HepG2 (cell line): ENCODE results near the gene CTBP1. TPM values are rescaled to one million over a fixed set of nuclear protein-coding genes. Genes with fewer than 3 reads are reported as not detected.

ENCODE experiments used
- ATAC-seq: fragments of 200-7000 bp; cut with Tn5 transposase; 3 replicates; pipeline ENCODE4 v1.9.1; 2020; ENCODE audit warnings: mild to moderate bottlenecking, moderate library complexity
- BruUV-seq: library from RNA; stranded (reverse); fragments of 400-500 nt; replicated peaks from 2 replicates; lab custom pipeline; 2021; lab: Mats Ljungman, UMichigan
- CTCF ChIA-PET: fragments of 300-600 bp; formaldehyde crosslinking; extraction: SDS; loops from one replicate; lab custom pipeline; 2021; ENCODE audit warnings: low total read pairs, inconsistent platforms, low intra/inter-chr PET ratio; lab: Yijun Ruan, JAX
- POLR2A ChIA-PET: fragments of 350-600 bp; sonication (Branson Sonifier 250); formaldehyde crosslinking; loops from one replicate; lab custom pipeline; 2020; ENCODE audit warnings: antibody characterized with exemption, inconsistent platforms; lab: Yijun Ruan, JAX
- DNase-seq: peaks from one replicate; pipeline ENCODE4 v3.0.0-alpha.2; 2015; ENCODE audit warnings: low spot score
- FAIRE-seq: peaks from 3 replicates; lab custom pipeline; 2011; peaks lifted over from hg19 to GRCh38; lab: Jason Lieb, UNC
- H2AFZ ChIP-seq: one replicate; pipeline ENCODE4 v1.6.1; 2011; ENCODE audit warnings: low read length, inconsistent platforms
- H3K27ac ChIP-seq: fragments of 300-600 bp; 3 replicates; pipeline ENCODE4 v1.8.0; 2011; ENCODE audit warnings: mixed run types, mild to moderate bottlenecking, mixed read lengths, low read length, inconsistent platforms; ENCODE audit not compliant: insufficient read depth; ENCODE audit errors: extremely low read length
- H3K27me3 ChIP-seq, 2 experiments: fragments of 200-600 bp in 1 of 2; 2 replicates in 1 of 2; 3 replicates in 1 of 2; pipeline versions ENCODE4 v1.6.0 to v1.8.0; 2011; ENCODE audit warnings: low read length in 2 of 2, mild to moderate bottlenecking in 2 of 2, moderate library complexity in 2 of 2, inconsistent platforms in 1 of 2; ENCODE audit not compliant: insufficient read depth in 2 of 2, control insufficient read depth in 1 of 2
- H3K36me3 ChIP-seq, 2 experiments: fragments of 200-600 bp in 1 of 2; replicated peaks in 1 of 2; 2 replicates in 1 of 2; 3 replicates in 1 of 2; pipeline versions ENCODE4 v1.5.1 to v1.8.0; 2011; ENCODE audit warnings: low read length in 2 of 2, inconsistent platforms in 1 of 2; ENCODE audit not compliant: insufficient read depth in 2 of 2, control insufficient read depth in 1 of 2
- H3K4me1 ChIP-seq: 2 replicates; pipeline ENCODE4 v1.5.1; 2012; ENCODE audit warnings: low read length, inconsistent platforms; ENCODE audit not compliant: insufficient read depth
- H3K4me2 ChIP-seq: 2 replicates; pipeline ENCODE4 v1.6.0; 2011; ENCODE audit warnings: low read depth, low read length, inconsistent platforms
- H3K4me3 ChIP-seq, 3 experiments: fragments of 200-600 bp in 1 of 3; sonication (generic), shearing (Covaris generic) in 1 of 3; replicated peaks in 1 of 3; 2 replicates each; pipeline ENCODE4 v1.5.1; 2011 to 2016; ENCODE audit warnings: low read length in 3 of 3, inconsistent platforms in 2 of 3, low read depth in 2 of 3, mild to moderate bottlenecking in 2 of 3, control low read depth in 1 of 3, mixed read lengths in 1 of 3; ENCODE audit not compliant: insufficient read depth in 1 of 3
- H3K79me2 ChIP-seq: one replicate; pipeline ENCODE4 v1.6.1; 2011; ENCODE audit warnings: low read length, inconsistent platforms; ENCODE audit not compliant: insufficient read depth
- H3K9ac ChIP-seq: 2 replicates; pipeline ENCODE4 v1.6.0; 2011; ENCODE audit warnings: mild to moderate bottlenecking, low read depth, low read length, inconsistent platforms; ENCODE audit not compliant: insufficient read depth
- H3K9me3 ChIP-seq: 2 replicates; pipeline ENCODE4 v1.5.1; 2012; ENCODE audit warnings: mild to moderate bottlenecking, low read length
- H4K20me1 ChIP-seq: 2 replicates; pipeline ENCODE4 v1.6.0; 2011; ENCODE audit warnings: inconsistent platforms, mild to moderate bottlenecking, low read length, moderate library complexity; ENCODE audit not compliant: insufficient read depth
- AGO2 ChIP-seq: fragments of 200-400 bp; formaldehyde crosslinking; optimal IDR thresholded peaks from 2 replicates; pipeline ENCODE3; 2017; ENCODE audit warnings: mild to moderate bottlenecking, low read depth, low read length, moderate library complexity
- AKAP8 ChIP-seq: sonication (generic); formaldehyde crosslinking; IDR thresholded peaks from 2 replicates; pipeline ENCODE4 v1.5.1; 2020; ENCODE audit warnings: mild to moderate bottlenecking, missing genetic modification reagents
- CCAR2 ChIP-seq: fragments of 200-400 bp; formaldehyde crosslinking; optimal IDR thresholded peaks from 2 replicates; pipeline ENCODE3; 2018; ENCODE audit warnings: low read depth, mild to moderate bottlenecking, low read length, moderate library complexity
- ELF1 ChIP-seq: sonication (generic); formaldehyde crosslinking; IDR thresholded peaks from 2 replicates; pipeline ENCODE4 v1.4.0; 2020; ENCODE audit warnings: missing genetic modification reagents
- ELK4 ChIP-seq: sonication (generic); formaldehyde crosslinking; IDR thresholded peaks from 2 replicates; pipeline ENCODE4 v1.9.0; 2021; ENCODE audit warnings: missing genetic modification reagents, borderline replicate concordance
- MIER2 ChIP-seq: IDR thresholded peaks from 2 replicates; pipeline ENCODE4 v1.6.1; 2016; ENCODE audit warnings: missing biosample characterization, missing genetic modification reagents
- NCOR1 ChIP-seq: fragments of 200-600 bp; sonication (generic); IDR thresholded peaks from 2 replicates; pipeline ENCODE4 v1.7.0; 2017; ENCODE audit warnings: antibody characterized with exemption, low read length, borderline replicate concordance
- PLSCR1 ChIP-seq: sonication (generic); formaldehyde crosslinking; IDR thresholded peaks from 2 replicates; pipeline ENCODE4 v1.5.0; 2020; ENCODE audit warnings: missing genetic modification reagents, mild to moderate bottlenecking, borderline replicate concordance
- POLR2G ChIP-seq: fragments of 200-400 bp; formaldehyde crosslinking; IDR thresholded peaks from 2 replicates; pipeline ENCODE4 v1.6.1; 2018; ENCODE audit warnings: mild to moderate bottlenecking, low read depth, low read length, moderate library complexity
- RBM22 ChIP-seq: fragments of 200-400 bp; formaldehyde crosslinking; optimal IDR thresholded peaks from 2 replicates; pipeline ENCODE3; 2017; ENCODE audit warnings: mild to moderate bottlenecking, low read length, moderate library complexity
- RNF219 ChIP-seq: sonication (generic); formaldehyde crosslinking; IDR thresholded peaks from 2 replicates; pipeline ENCODE4 v1.5.0; 2020; ENCODE audit warnings: mild to moderate bottlenecking, missing genetic modification reagents
- SPEN ChIP-seq: sonication (generic); formaldehyde crosslinking; IDR thresholded peaks from 2 replicates; pipeline ENCODE4 v1.5.1; 2020; ENCODE audit warnings: low read depth, mild to moderate bottlenecking, missing genetic modification reagents
- ZNF225 ChIP-seq: sonication (generic); formaldehyde crosslinking; IDR thresholded peaks from 2 replicates; pipeline ENCODE4 v1.4.0; 2020; ENCODE audit warnings: mild to moderate bottlenecking, missing genetic modification reagents
- ZNF570 ChIP-seq: sonication (generic); formaldehyde crosslinking; IDR thresholded peaks from 2 replicates; pipeline ENCODE4 v1.4.0; 2020; ENCODE audit warnings: mild to moderate bottlenecking, missing genetic modification reagents, borderline replicate concordance
- ZNF589 ChIP-seq: sonication (generic); formaldehyde crosslinking; conservative IDR thresholded peaks from 2 replicates; pipeline ENCODE4 v1.8.0; 2022; ENCODE audit warnings: mild to moderate bottlenecking, moderate library complexity, missing genetic modification reagents
- ZNF7 ChIP-seq: IDR thresholded peaks from 2 replicates; pipeline ENCODE4 v1.6.1; 2016; ENCODE audit warnings: missing biosample characterization, missing genetic modification reagents
- ZNF770 ChIP-seq: sonication (generic); formaldehyde crosslinking; IDR thresholded peaks from 2 replicates; pipeline ENCODE4 v1.5.0; 2020; ENCODE audit warnings: mild to moderate bottlenecking, missing genetic modification reagents
- WGBS: methylation state at CpG from one replicate; pipeline ENCODE4 v1.1.6; 2017; ENCODE audit warnings: low lambda C conversion rate; 5-methylcytosine and 5-hydroxymethylcytosine counted together
- in situ Hi-C: cut with HindIII; loops from 2 replicates; pipeline ENCODE4 v1.10.0; 2017; ENCODE audit warnings: low pct_unique_long_range_greater_than_20kb; ENCODE audit not compliant: extremely low pct_ligation_motif_present
- intact Hi-C: fragments of 100-400 bp; cut with micrococcal nuclease; formaldehyde crosslinking; loops from one replicate; pipeline ENCODE4 v1.10.0; 2022; ENCODE audit not compliant: unreplicated experiment
- polyA plus RNA-seq, 8 experiments: library from polyadenylated mRNA; depleted of rRNA in 3 of 8; stranded (reverse) in 7 of 8; unstranded in 1 of 8; fragments of >200 nt; fragmentation: Illumina TruSeq in 4 of 8; extraction: Trizol in 4 of 8; gene quantifications; 2 replicates each; pipeline versions ENCODE4 v1.2.1 to v1.2.3, GENCODE V29; 2011 to 2016; ENCODE audit warnings: low read depth in 4 of 8, missing spikeins in 1 of 8, mixed read lengths in 1 of 8; ENCODE audit not compliant: insufficient read depth in 1 of 8
- total RNA-seq, 5 experiments: library from RNA; depleted of rRNA; stranded (reverse); fragments of >200 nt; fragmentation: Illumina TruSeq; extraction: Trizol; gene quantifications; 2 replicates each; pipeline ENCODE4 v1.2.3, GENCODE V29; 2016; ENCODE audit warnings: low read depth in 1 of 5

CTBP1 gene
- total and polyA plus RNA-seq, 2 of the 13 experiments (the other 11 are each of a cell fraction or from before 2014, with no cell fraction given), result 78.5 to 112 TPM

- no peaks in the 10 kb centered on the region for H3K4me1 ChIP-seq
- no peak overlapping the region for H2AFZ ChIP-seq
- CTCF ChIA-PET, result no interaction called here
- POLR2A ChIA-PET, result no interaction called here
- no peak overlapping the region for H3K9ac ChIP-seq
- ATAC-seq, result no peak
- in situ Hi-C loops, result no loop called here
- no peak overlapping the region for H3K4me2 ChIP-seq
- TSS peak; percentile 41 for BruUV-seq
- no peaks in the 10 kb centered on the region for H3K9me3 ChIP-seq
- no peak for DNase-seq
- H3K27me3 ChIP-seq, result no peaks in the 10 kb centered on the region
- H3K27ac ChIP-seq, result no peak overlapping the region
- no peaks in the 10 kb centered on the region for H4K20me1 ChIP-seq
- intact Hi-C loops, result no loop called here
- no peak for FAIRE-seq
- H3K79me2 ChIP-seq, result no peaks in the 10 kb centered on the region
- peaks cover 32 to 53% of the 10 kb centered on the region in 2 experiments for H3K36me3 ChIP-seq
- H3K4me3 ChIP-seq, result no peak overlapping the region
- WGBS, result 96% methylated on average over 26 of the region's 40 CpGs
- TF ChIP-seq ZNF7 (CRISPR knock-in tag) (no peak), CCAR2 (peak; percentile 67), ZNF589 (CRISPR knock-in tag) (no peak), AGO2 (peak; percentile 84), PLSCR1 (CRISPR knock-in tag) (no peak), ZNF225 (no peak), SPEN (no peak), AKAP8 (0 out of 2 replicates have a peak, but pooled peaks have one; percentile 9), NCOR1 (no peak), ZNF570 (CRISPR knock-in tag) (no peak), ELF1 (CRISPR knock-in tag) (no peak), RBM22 (peak; percentile 17), RNF219 (CRISPR knock-in tag) (no peak), ZNF770 (CRISPR knock-in tag) (no peak), MIER2 (CRISPR knock-in tag) (no peak), ELK4 (CRISPR knock-in tag) (no peak), POLR2G (0 out of 2 replicates have a peak, but pooled peaks have one; percentile 19)
These were observed 24.8 kb downstream of the CTBP1 start for GRCh38 chr4:1223841-1224809.
